WTC11 (cell line): ENCODE results near the gene CLCF1. TPM values are rescaled to one million over a fixed set of nuclear protein-coding genes. Genes with fewer than 3 reads are reported as not detected.

Experiments used
- ATAC-seq: fragments of 200-7000 bp; cut with Tn5 transposase; 2 replicates; pipeline ENCODE4 v1.10.0; 2021; ENCODE audit warnings: mild to moderate bottlenecking, moderate library complexity
- CTCF ChIA-PET: fragments of 300-600 bp; sonication (Branson Sonifier 250); formaldehyde crosslinking; loops from one replicate; lab custom pipeline; 2021; ENCODE audit warnings: antibody characterized with exemption; lab: Charles Lee
- POLR2A ChIA-PET: fragments of 350-600 bp; sonication (Branson Sonifier 250); formaldehyde crosslinking; loops from one replicate; lab custom pipeline; 2021; ENCODE audit warnings: antibody characterized with exemption; lab: Charles Lee
- DNase-seq: peaks from one replicate; pipeline ENCODE4 v3.0.0; 2021; ENCODE audit warnings: low spot score
- H3K27ac Mint-ChIP-seq: 2 replicates; pipeline ENCODE4 v1.8.0; 2021; ENCODE audit warnings: mixed read lengths
- H3K27me3 Mint-ChIP-seq: 2 replicates; pipeline ENCODE4 v1.8.0; 2021; ENCODE audit warnings: low read depth, mild to moderate bottlenecking, moderate library complexity, mixed read lengths
- H3K36me3 Mint-ChIP-seq: 2 replicates; pipeline ENCODE4 v1.8.0; 2021; ENCODE audit warnings: mixed read lengths
- H3K4me1 Mint-ChIP-seq: 2 replicates; pipeline ENCODE4 v1.8.0; 2022; ENCODE audit warnings: mixed read lengths
- H3K4me3 Mint-ChIP-seq: 2 replicates; pipeline ENCODE4 v1.8.0; 2021; ENCODE audit warnings: mild to moderate bottlenecking, moderate library complexity, mixed read lengths
- H3K9me3 Mint-ChIP-seq: 2 replicates; pipeline ENCODE4 v1.8.0; 2021; ENCODE audit warnings: mixed read lengths
- CREB1 ChIP-seq: sonication (generic); formaldehyde crosslinking; IDR thresholded peaks from 2 replicates; pipeline ENCODE4 v1.8.0; 2023; ENCODE audit warnings: mild to moderate bottlenecking, missing genetic modification reagents
- EMX1 ChIP-seq: fragments of 250-450 bp; sonication (Bioruptor Pico); IDR thresholded peaks from 2 replicates; pipeline ENCODE4 v1.8.0; 2021; ENCODE audit warnings: mild to moderate bottlenecking
- ESRRA ChIP-seq: sonication (generic); formaldehyde crosslinking; IDR thresholded peaks from 2 replicates; pipeline ENCODE4 v1.8.1; 2022; ENCODE audit warnings: mild to moderate bottlenecking, missing genetic modification reagents, borderline replicate concordance
- FOXJ3 ChIP-seq: sonication (generic); formaldehyde crosslinking; IDR thresholded peaks from 2 replicates; pipeline ENCODE4 v1.9.0; 2021; ENCODE audit warnings: missing genetic modification reagents, mild to moderate bottlenecking, borderline replicate concordance
- GABPB1 ChIP-seq: sonication (generic); formaldehyde crosslinking; IDR thresholded peaks from 2 replicates; pipeline ENCODE4 v1.8.1; 2023; ENCODE audit warnings: mild to moderate bottlenecking, missing genetic modification reagents
- IRF2 ChIP-seq: sonication (generic); formaldehyde crosslinking; IDR thresholded peaks from 2 replicates; pipeline ENCODE4 v1.8.0; 2022; ENCODE audit warnings: low read depth, missing genetic modification reagents, borderline replicate concordance
- MYBL2 ChIP-seq: sonication (generic); formaldehyde crosslinking; IDR thresholded peaks from 2 replicates; pipeline ENCODE4 v1.8.1; 2023; ENCODE audit warnings: mild to moderate bottlenecking, moderate library complexity, missing genetic modification reagents
- NR1H2 ChIP-seq: sonication (generic); formaldehyde crosslinking; IDR thresholded peaks from 2 replicates; pipeline ENCODE4 v1.9.0; 2021; ENCODE audit warnings: mild to moderate bottlenecking, moderate library complexity, missing genetic modification reagents
- SOX15 ChIP-seq: fragments of 250-450 bp; sonication (Bioruptor Pico); IDR thresholded peaks from 2 replicates; pipeline ENCODE4 v1.9.0; 2021; ENCODE audit warnings: mild to moderate bottlenecking
- SP1 ChIP-seq: sonication (generic); formaldehyde crosslinking; conservative IDR thresholded peaks from 2 replicates; pipeline ENCODE4 v1.8.1; 2022; ENCODE audit warnings: missing genetic modification reagents
- TEAD1 ChIP-seq: sonication (generic); formaldehyde crosslinking; IDR thresholded peaks from 2 replicates; pipeline ENCODE4 v1.8.0; 2022; ENCODE audit warnings: mild to moderate bottlenecking, missing genetic modification reagents
- ZNF121 ChIP-seq: sonication (generic); formaldehyde crosslinking; IDR thresholded peaks from 2 replicates; pipeline ENCODE4 v1.8.0; 2023; ENCODE audit warnings: missing genetic modification reagents
- total RNA-seq: library from RNA; stranded (reverse); gene quantifications from 3 replicates; pipeline ENCODE4 v1.2.3, GENCODE V29; 2021
- TF ChIP-seq, protein P1 (sequence below): sonication (generic); formaldehyde crosslinking; IDR thresholded peaks from 2 replicates; pipeline ENCODE4 v1.8.0; 2022; ENCODE audit warnings: mild to moderate bottlenecking, missing genetic modification reagents
- TF ChIP-seq, protein P2 (sequence below): sonication (generic); formaldehyde crosslinking; IDR thresholded peaks from 2 replicates; pipeline ENCODE4 v1.8.1; 2023; ENCODE audit warnings: mild to moderate bottlenecking, missing genetic modification reagents
- TF ChIP-seq, protein P3 (sequence below): fragments of 250-450 bp; sonication (Bioruptor Pico); IDR thresholded peaks from 2 replicates; pipeline ENCODE4 v1.9.0; 2021; ENCODE audit warnings: mild to moderate bottlenecking
- TF ChIP-seq, protein P4 (sequence below): sonication (generic); formaldehyde crosslinking; IDR thresholded peaks from 2 replicates; pipeline ENCODE4 v1.8.1; 2022; ENCODE audit warnings: low read depth, missing genetic modification reagents, borderline replicate concordance

CLCF1 gene
- total RNA-seq, 1 experiment from 2014 or later = 0.92 TPM

DNA sequence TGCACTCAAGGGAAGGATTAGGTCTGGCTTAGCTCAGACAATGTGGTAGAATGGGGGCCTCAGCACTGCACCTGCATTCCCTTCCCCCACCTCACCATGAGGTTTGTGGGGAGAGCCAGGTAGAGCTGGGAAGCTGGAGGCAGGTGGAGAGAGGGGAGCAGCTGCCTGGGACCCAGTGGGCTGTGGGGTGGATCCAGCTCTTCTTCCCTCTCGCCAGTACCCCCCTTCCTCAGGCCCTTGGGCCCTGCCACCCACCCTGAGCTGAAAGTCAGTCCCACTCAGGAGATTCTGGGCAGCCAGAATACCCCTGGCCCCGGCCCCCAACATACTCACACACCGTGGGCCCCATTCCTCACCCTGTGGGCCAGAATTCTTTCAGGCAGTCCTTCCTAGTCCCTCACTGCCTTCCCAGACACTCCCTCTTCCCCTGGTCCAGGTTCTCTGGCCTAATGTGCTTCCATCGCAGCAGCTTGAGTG, 17.0 kb downstream of the CLCF1 start (continued):
- TF ChIP-seq IRF2 (CRISPR knock-in tag) (no peak), SP1 (no peak), CREB1 (CRISPR knock-in tag) (no peak)
- TF ChIP-seq, protein P1, sequence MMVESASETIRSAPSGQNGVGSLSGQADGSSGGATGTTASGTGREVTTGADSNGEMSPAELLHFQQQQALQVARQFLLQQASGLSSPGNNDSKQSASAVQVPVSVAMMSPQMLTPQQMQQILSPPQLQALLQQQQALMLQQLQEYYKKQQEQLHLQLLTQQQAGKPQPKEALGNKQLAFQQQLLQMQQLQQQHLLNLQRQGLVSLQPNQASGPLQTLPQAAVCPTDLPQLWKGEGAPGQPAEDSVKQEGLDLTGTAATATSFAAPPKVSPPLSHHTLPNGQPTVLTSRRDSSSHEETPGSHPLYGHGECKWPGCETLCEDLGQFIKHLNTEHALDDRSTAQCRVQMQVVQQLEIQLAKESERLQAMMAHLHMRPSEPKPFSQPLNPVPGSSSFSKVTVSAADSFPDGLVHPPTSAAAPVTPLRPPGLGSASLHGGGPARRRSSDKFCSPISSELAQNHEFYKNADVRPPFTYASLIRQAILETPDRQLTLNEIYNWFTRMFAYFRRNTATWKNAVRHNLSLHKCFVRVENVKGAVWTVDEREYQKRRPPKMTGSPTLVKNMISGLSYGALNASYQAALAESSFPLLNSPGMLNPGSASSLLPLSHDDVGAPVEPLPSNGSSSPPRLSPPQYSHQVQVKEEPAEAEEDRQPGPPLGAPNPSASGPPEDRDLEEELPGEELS (CRISPR knock-in tag) = no peak
- TF ChIP-seq, all 79 proteins: peak for 0

DNA sequence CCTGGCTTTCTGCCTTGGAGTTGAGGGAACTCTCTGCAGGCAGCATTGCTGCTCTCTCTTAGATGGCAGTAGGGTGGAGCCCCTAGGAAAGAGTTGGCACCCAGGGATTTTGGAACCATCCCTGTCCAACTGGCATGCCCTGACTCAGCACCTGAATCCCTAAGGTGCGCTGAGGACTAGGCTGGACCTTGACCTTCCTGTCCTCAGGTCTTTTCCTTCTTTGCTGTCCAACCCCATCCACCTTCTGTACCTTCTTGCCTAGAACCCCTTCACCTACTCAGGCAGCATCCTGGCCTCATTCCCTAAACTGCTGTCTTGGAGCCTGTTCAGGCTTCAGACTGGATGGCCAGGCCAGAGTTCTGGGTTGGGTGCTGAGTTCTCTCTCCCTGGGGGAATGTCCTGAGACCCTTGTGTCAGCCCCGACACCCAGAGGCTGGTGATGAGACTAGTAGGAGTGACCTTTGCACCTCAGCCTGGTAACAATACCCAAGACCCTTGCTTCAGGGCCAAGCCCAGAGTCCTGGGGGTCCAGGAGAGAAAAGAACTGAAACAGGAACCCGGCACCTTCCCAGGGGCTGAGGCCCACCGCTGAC, 17.5 kb downstream of the CLCF1 start:
- H3K9me3 Mint-ChIP-seq = no peaks in the 10 kb centered on the region
- ChIA-PET POLR2A (no interaction called here), CTCF (interaction anchor here (1.1 to 10.1 kb wide), 6 partner anchors 10 to 258 kb away, joined by 3 to 842 read pairs (median 14); partner anchors contain the start of genes CLCF1 and PPP1CA)
- DNase-seq (no peak), ATAC-seq (no peak)
- peaks cover 30% of the 10 kb centered on the region for H3K4me1 Mint-ChIP-seq
- H3K27me3 Mint-ChIP-seq = peaks cover 22% of the 10 kb centered on the region
- no peak for TF ChIP-seq EMX1 (CRISPR knock-in tag)
- no peak overlapping the region for H3K27ac Mint-ChIP-seq
- no peak overlapping the region for H3K4me3 Mint-ChIP-seq
- H3K36me3 Mint-ChIP-seq = no peaks in the 10 kb centered on the region

DNA sequence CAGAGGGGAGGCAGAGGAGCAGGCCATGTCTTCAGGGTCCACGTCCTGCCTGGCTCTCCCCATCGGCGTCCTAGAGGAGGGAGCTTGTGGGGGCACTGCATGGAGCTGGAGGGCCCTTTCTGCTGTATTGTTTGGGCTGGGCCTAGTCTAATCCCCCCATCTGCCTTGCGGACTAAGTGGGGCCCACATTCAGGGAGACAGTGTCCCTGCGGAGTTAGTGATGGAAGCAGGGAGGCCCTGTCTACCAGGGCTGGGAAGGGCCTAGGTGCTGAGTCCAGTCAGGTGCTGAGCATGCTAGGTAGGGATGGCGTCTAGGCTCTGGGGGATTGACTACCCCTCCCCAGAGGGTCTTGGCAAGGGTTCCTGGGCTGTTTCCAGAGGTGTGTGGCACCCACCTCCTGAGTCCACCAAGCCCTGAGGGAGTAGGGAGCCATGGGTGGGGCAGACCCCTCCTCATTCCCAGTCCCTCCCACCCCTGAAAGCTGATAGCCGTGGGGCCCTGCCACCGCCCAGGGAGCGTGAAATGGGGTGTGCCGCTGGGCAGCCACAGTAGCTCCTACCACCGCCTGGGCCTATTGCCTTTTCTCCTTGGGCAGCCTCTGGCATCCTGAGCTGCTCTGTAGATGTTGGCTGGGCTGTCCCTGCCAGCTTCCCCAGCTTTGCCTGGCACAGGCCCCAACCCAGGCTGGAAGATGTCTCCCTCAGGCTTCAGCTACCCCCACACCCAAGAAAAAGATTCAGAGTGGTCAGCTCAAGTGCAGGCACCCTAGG, 18.2 kb downstream of the CLCF1 start:
- H3K27ac Mint-ChIP-seq = no peak overlapping the region
- ATAC-seq = no peak
- peaks cover 30% of the 10 kb centered on the region for H3K4me1 Mint-ChIP-seq
- no peaks in the 10 kb centered on the region for H3K9me3 Mint-ChIP-seq
- no peak overlapping the region; the same call in 1 of the 2 replicates for H3K4me3 Mint-ChIP-seq
- DNase-seq = no peak
- no peaks in the 10 kb centered on the region for H3K36me3 Mint-ChIP-seq
- peaks cover 18% of the 10 kb centered on the region for H3K27me3 Mint-ChIP-seq
- no peak for TF ChIP-seq MYBL2
- TF ChIP-seq, protein P2, sequence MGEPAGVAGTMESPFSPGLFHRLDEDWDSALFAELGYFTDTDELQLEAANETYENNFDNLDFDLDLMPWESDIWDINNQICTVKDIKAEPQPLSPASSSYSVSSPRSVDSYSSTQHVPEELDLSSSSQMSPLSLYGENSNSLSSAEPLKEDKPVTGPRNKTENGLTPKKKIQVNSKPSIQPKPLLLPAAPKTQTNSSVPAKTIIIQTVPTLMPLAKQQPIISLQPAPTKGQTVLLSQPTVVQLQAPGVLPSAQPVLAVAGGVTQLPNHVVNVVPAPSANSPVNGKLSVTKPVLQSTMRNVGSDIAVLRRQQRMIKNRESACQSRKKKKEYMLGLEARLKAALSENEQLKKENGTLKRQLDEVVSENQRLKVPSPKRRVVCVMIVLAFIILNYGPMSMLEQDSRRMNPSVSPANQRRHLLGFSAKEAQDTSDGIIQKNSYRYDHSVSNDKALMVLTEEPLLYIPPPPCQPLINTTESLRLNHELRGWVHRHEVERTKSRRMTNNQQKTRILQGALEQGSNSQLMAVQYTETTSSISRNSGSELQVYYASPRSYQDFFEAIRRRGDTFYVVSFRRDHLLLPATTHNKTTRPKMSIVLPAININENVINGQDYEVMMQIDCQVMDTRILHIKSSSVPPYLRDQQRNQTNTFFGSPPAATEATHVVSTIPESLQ (CRISPR knock-in tag) = no peak
- TF ChIP-seq NR1H2 (CRISPR knock-in tag) = no peak
- no peak for TF ChIP-seq ESRRA (CRISPR knock-in tag)
- TF ChIP-seq SOX15 (CRISPR knock-in tag) = no peak
- TF ChIP-seq, protein P3, sequence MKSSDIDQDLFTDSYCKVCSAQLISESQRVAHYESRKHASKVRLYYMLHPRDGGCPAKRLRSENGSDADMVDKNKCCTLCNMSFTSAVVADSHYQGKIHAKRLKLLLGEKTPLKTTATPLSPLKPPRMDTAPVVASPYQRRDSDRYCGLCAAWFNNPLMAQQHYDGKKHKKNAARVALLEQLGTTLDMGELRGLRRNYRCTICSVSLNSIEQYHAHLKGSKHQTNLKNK (CRISPR knock-in tag) = no peak
- TF ChIP-seq, protein P4, sequence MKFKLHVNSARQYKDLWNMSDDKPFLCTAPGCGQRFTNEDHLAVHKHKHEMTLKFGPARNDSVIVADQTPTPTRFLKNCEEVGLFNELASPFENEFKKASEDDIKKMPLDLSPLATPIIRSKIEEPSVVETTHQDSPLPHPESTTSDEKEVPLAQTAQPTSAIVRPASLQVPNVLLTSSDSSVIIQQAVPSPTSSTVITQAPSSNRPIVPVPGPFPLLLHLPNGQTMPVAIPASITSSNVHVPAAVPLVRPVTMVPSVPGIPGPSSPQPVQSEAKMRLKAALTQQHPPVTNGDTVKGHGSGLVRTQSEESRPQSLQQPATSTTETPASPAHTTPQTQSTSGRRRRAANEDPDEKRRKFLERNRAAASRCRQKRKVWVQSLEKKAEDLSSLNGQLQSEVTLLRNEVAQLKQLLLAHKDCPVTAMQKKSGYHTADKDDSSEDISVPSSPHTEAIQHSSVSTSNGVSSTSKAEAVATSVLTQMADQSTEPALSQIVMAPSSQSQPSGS (CRISPR knock-in tag) = no peak
- no peak for TF ChIP-seq FOXJ3 (CRISPR knock-in tag)
- TF ChIP-seq TEAD1 (CRISPR knock-in tag) = no peak
- TF ChIP-seq ZNF121 (CRISPR knock-in tag) = no peak
- no peak for TF ChIP-seq GABPB1 (CRISPR knock-in tag)
- CTCF ChIA-PET = interaction anchor here (1.1 to 10.1 kb wide), 3 partner anchors 21 to 46 kb away, joined by 6 to 842 read pairs (median 21); partner anchors contain the start of genes CLCF1 and PPP1CA
- POLR2A ChIA-PET = no interaction called here
